ENCODE data around the gene ITPR2.

DNA sequence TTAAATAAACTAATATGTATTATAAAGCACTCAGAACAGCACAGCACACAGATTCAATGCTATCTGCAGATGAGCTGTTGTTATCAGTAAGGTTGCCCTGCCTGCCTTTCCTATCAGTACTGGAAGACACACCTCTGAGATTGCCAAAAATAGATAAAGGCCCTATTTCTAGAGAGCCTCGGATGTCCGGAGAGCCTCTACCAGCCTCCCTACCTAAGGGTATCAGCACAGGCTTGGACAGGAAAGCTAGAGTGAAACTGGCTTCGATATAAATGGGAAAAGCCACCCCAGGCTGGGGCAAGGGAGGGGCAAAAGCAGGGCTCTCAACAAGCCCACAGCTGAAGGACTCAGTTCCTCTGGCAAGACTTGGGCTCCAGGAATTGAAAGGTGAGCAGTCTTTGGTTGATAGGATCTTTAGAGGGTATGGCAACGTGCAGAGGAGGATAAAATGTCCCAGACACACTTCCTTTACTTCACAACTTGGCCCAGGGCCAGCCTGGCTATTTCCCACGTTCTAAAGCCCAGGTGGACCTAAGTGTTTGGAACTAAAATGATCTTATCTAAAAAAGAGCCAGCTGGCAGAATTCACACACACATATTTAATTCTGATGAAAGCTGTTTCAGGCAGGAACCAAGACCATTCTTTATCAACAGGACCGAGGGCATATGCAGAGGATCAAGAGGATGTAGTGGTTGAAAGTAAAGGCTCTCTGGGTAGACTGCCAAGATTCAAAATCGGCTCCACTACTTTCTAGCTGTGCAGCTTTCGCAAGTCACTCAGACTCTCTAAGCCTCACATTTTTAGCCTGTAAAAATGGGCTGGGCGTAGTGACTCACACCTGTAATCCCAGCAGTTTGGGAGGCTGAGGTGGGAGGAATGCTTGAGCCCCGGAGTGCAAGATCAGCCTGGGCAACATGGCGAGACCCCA lies 37.8 kb upstream of the ITPR2 start:
- TF ChIP-seq POLR2A (IDR thresholded peaks at IDR 0.05; ENCODE audit: low read depth, low read length) (no peak), TAF1 (IDR thresholded peaks at IDR 0.05; ENCODE audit: borderline replicate concordance, low read depth, low read length) (no peak)

All from GM12892 (cell line).